ENCODE data around the gene NUDT16L1.

DNA sequence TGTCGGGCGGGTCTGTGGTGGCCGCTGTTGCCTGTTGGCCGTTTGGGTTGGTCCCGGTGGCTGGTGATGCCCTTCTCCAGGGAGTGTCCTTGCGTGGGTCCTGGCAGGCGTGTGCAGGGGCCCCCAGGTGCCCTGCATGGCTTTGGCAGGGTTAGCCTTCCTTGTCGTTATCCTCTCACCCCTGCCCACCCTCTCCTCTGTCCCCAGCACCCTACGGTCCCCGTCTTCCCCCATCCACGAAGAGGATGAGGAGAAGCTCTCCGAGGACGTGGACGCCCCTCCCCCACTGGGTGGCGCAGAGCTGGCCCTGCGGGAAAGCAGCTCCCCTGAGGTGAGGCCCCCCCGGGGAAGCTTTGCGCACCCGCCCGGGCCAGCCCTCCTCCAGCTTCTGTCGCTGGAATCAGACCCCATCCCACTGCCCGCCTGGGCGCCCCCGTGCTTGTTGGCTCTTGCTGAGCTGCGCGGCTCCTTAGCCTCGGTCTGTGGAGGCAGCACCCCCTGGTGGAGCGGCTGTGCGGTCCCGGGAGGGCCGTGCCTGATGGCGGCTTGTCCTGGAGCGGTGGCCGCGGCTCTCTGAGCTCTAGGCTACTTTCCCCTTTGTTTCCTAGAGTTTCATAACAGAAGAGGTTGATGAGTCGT, 10.6 kb upstream of the NUDT16L1 start:
- TF ChIP-seq, protein P1, sequence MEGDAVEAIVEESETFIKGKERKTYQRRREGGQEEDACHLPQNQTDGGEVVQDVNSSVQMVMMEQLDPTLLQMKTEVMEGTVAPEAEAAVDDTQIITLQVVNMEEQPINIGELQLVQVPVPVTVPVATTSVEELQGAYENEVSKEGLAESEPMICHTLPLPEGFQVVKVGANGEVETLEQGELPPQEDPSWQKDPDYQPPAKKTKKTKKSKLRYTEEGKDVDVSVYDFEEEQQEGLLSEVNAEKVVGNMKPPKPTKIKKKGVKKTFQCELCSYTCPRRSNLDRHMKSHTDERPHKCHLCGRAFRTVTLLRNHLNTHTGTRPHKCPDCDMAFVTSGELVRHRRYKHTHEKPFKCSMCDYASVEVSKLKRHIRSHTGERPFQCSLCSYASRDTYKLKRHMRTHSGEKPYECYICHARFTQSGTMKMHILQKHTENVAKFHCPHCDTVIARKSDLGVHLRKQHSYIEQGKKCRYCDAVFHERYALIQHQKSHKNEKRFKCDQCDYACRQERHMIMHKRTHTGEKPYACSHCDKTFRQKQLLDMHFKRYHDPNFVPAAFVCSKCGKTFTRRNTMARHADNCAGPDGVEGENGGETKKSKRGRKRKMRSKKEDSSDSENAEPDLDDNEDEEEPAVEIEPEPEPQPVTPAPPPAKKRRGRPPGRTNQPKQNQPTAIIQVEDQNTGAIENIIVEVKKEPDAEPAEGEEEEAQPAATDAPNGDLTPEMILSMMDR (optimal IDR thresholded peaks at IDR 0.05 in 1 of 3, IDR thresholded peaks at IDR 0.05 in 1 of 3, conservative IDR thresholded peaks at IDR 0.05 in 1 of 3; ENCODE audit: extremely low read depth in 1 of 3, insufficient read depth in 2 of 3, low read length in 3 of 3): peak; percentile 46 to 69 (median 59)
- no peak for TF ChIP-seq EZH2 (IDR thresholded peaks at IDR 0.05; ENCODE audit: low read length)
